K562 (cell line): Measurements from ENCODE around the gene ZNF451. TPM values are rescaled to one million over a fixed set of nuclear protein-coding genes. Genes with fewer than 3 reads are reported as not detected.
"Not testable (repeated sequence)": the region's sequence is repeated elsewhere in the genome, so short reads cannot be mapped to it uniquely, and the experiment has no call there.

Experiments used
- CBX1 ChIP-seq: sonication (generic); IDR thresholded peaks from 2 replicates; pipeline ENCODE4 v1.6.1; 2016; ENCODE audit warnings: antibody characterized with exemption, low read depth, mild to moderate bottlenecking
- DMBX1 ChIP-seq: fragments of 250-450 bp; sonication (Bioruptor Pico); IDR thresholded peaks from 2 replicates; pipeline ENCODE4 v1.8.0; 2022; ENCODE audit warnings: inconsistent platforms, mild to moderate bottlenecking, moderate library complexity, borderline replicate concordance
- E2F3 ChIP-seq: fragments of 250-450 bp; sonication (Bioruptor Pico); IDR thresholded peaks from 2 replicates; pipeline ENCODE4 v1.4.0; 2020; ENCODE audit warnings: mild to moderate bottlenecking
- E2F6 ChIP-seq, 2 experiments: IDR thresholded peaks; 2 replicates each; pipeline ENCODE4 v1.6.1; 2011; ENCODE audit warnings: borderline replicate concordance in 1 of 2, control low read depth in 1 of 2, low read depth in 1 of 2, low read length in 1 of 2, mild to moderate bottlenecking in 1 of 2, mixed read lengths in 1 of 2, moderate library complexity in 1 of 2; ENCODE audit not compliant: insufficient read depth in 1 of 2, insufficient read length in 1 of 2, poor library complexity in 1 of 2, severe bottlenecking in 1 of 2; ENCODE audit errors: extremely low read depth in 1 of 2
- GATAD2B ChIP-seq: fragments of 450-650 bp; IDR thresholded peaks from 2 replicates; pipeline ENCODE4 v1.6.1; 2017; ENCODE audit warnings: mild to moderate bottlenecking, borderline replicate concordance
- HDAC1 ChIP-seq, 2 experiments: fragments of 450-650 bp; IDR thresholded peaks; 2 replicates each; pipeline ENCODE4 v1.6.1; 2016 to 2017; ENCODE audit warnings: inconsistent platforms in 1 of 2, mild to moderate bottlenecking in 1 of 2, moderate library complexity in 1 of 2
- HDAC2 ChIP-seq: fragments of 450-650 bp; IDR thresholded peaks from 2 replicates; pipeline ENCODE4 v1.6.1; 2016; ENCODE audit warnings: mild to moderate bottlenecking
- MYNN ChIP-seq, 2 experiments: sonication (generic); formaldehyde crosslinking in 1 of 2; IDR thresholded peaks; 2 replicates each; pipeline versions ENCODE4 v1.5.0 to v1.6.1; 2016 to 2020; ENCODE audit warnings: antibody characterized with exemption in 1 of 2, missing genetic modification reagents in 1 of 2
- POLR2H ChIP-seq: IDR thresholded peaks from 2 replicates; pipeline ENCODE4 v1.6.1; 2016; ENCODE audit warnings: missing genetic modification characterization, low read depth, mild to moderate bottlenecking, control low read depth, missing compliant biosample characterization, moderate library complexity
- RREB1 ChIP-seq: fragments of 250-450 bp; sonication (Bioruptor Pico); IDR thresholded peaks from 2 replicates; pipeline ENCODE4 v1.4.0; 2020
- TBP ChIP-seq: optimal IDR thresholded peaks from 2 replicates; pipeline ENCODE3; 2011; ENCODE audit warnings: low read depth, low read length, improper control_type of control experiment
- UBTF ChIP-seq, 2 experiments: IDR thresholded peaks; 2 replicates each; pipeline ENCODE4 v1.6.1; 2012; ENCODE audit warnings: improper control_type of control experiment in 2 of 2, low read depth in 2 of 2, low read length in 2 of 2, borderline replicate concordance in 1 of 2
- ZBTB9 ChIP-seq: fragments of 450-650 bp; formaldehyde crosslinking; IDR thresholded peaks from 2 replicates; pipeline ENCODE4 v1.4.0; 2020; ENCODE audit warnings: mild to moderate bottlenecking, moderate library complexity
- ZNF24 ChIP-seq: fragments of 450-650 bp; IDR thresholded peaks from 2 replicates; pipeline ENCODE4 v1.6.1; 2016
- polyA plus RNA-seq, 8 experiments: library from polyadenylated mRNA; depleted of rRNA in 4 of 8; stranded (reverse) in 5 of 8; unstranded in 3 of 8; fragments of >200 nt; fragmentation: Nextera tagmentation in 2 of 8; fragmentation: Illumina TruSeq in 1 of 8; extraction: Ambion mirVana in 2 of 8; extraction: Trizol in 1 of 8; gene quantifications; 2 replicates each; pipeline versions ENCODE4 v1.2.1 to v1.2.3, GENCODE V29; 2011 to 2014; ENCODE audit warnings: inconsistent platforms in 1 of 8, missing spikeins in 1 of 8
- total RNA-seq, 7 experiments: library from RNA; depleted of rRNA in 6 of 7; stranded (reverse); fragments of >200 nt in 6 of 7; fragmentation: Illumina TruSeq in 2 of 7; extraction: Trizol in 2 of 7; gene quantifications; 2 replicates each; pipeline versions ENCODE4 v1.2.1 to v1.2.3, GENCODE V29; 2011 to 2021; ENCODE audit warnings: low replicate concordance in 1 of 7

ZNF451 gene
- total and polyA plus RNA-seq, 9 of the 15 experiments (the other 6 are each of a cell fraction or from before 2014, with no cell fraction given) = 16.1 to 74.3 (median 38.3) TPM

- TF ChIP-seq HDAC1 (IDR thresholded peaks at IDR 0.05) = peak in 1 of 2 experiments; percentile 50; a peak in 2 of 4 replicates
- peak; percentile 80; the same call in 1 of the 2 replicates for TF ChIP-seq ZBTB9
- TF ChIP-seq E2F6 (IDR thresholded peaks at IDR 0.05; ENCODE audit: borderline replicate concordance in 1 of 2, extremely low read depth in 1 of 2, insufficient read depth in 1 of 2, insufficient read length in 1 of 2, low read depth in 1 of 2, low read length in 1 of 2, poor library complexity in 1 of 2, severe bottlenecking in 1 of 2) = peak in 1 of 2 experiments; percentile 93
- 0 out of 2 replicates have a peak, but pooled peaks have one; percentile 27 for TF ChIP-seq ZNF24
- peak; percentile 69; the same call in 1 of the 2 replicates for TF ChIP-seq RREB1
- peak; percentile 88 for TF ChIP-seq E2F3 (CRISPR knock-in tag)
- peak; percentile 57; the same call in 1 of the 2 replicates for TF ChIP-seq CBX1
- peak; percentile 65 for TF ChIP-seq TBP
- TF ChIP-seq MYNN (IDR thresholded peaks at IDR 0.05) = peak; percentile 62; the same call in 1 of the 2 replicates
- TF ChIP-seq MYNN (CRISPR knock-in tag; IDR thresholded peaks at IDR 0.05) = not testable (repeated sequence)
- peak; percentile 68 for TF ChIP-seq POLR2H (tag)
- peak; percentile 70 for TF ChIP-seq HDAC2
- peak; percentile 81 for TF ChIP-seq DMBX1 (CRISPR knock-in tag)
- peak; percentile 86 for TF ChIP-seq GATAD2B
- peak; percentile 54 to 73; a peak in 1 of 4 replicates for TF ChIP-seq UBTF (IDR thresholded peaks at IDR 0.05; ENCODE audit: borderline replicate concordance in 1 of 2, low read depth in 2 of 2, low read length in 2 of 2)
Measured at GRCh38 chr6:57046332-57047256, 43.4 kb upstream of the ZNF451 start, which contains the start of gene KIAA1586 (continued).
